G401 (cell line): ENCODE data around the gene ASRGL1. TPM values are rescaled to one million over a fixed set of nuclear protein-coding genes. Genes with fewer than 3 reads are reported as not detected.
"Not testable (repeated sequence)": the region's sequence is repeated elsewhere in the genome, so short reads cannot be mapped to it uniquely, and the experiment has no call there.

ENCODE experiments used
- DNase-seq: peaks from one replicate; pipeline ENCODE4 v3.0.0-alpha.2; 2015; ENCODE audit warnings: low spot score
- in situ Hi-C: cut with HindIII; loops from 2 replicates; pipeline ENCODE4 v1.10.0; 2016; ENCODE audit warnings: low sequenced_read_pairs, mixed read lengths
- total RNA-seq: library from RNA; depleted of rRNA; stranded (reverse); fragments of >200 nt; shearing (Covaris generic); gene quantifications from 2 replicates; pipeline ENCODE4 v1.2.3, GENCODE V29; 2014

The ASRGL1 gene
- total RNA-seq, 1 experiment from 2014 or later: 26.6 TPM

DNA sequence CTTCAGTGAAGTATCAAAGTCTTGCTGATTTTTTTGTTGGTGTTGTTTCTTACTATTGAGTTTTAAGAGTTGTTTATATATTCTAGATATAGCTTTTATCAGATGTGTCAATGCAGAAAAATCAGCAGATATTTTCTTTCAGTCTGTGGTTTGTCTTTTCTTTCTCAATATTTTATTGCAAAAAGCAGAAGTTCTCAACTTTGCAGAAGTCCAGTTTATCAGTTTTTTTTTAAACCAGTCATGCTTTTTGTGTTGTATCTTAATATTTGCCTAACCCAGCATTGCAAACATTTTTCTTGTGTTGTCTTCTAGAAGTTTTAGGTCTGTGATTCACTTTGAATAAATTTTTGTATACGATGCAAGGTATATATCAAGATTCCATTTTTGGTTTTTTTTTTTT lies 7.0 kb downstream of the ASRGL1 start:
- in situ Hi-C loops: no loop called here
- no peak for DNase-seq

DNA sequence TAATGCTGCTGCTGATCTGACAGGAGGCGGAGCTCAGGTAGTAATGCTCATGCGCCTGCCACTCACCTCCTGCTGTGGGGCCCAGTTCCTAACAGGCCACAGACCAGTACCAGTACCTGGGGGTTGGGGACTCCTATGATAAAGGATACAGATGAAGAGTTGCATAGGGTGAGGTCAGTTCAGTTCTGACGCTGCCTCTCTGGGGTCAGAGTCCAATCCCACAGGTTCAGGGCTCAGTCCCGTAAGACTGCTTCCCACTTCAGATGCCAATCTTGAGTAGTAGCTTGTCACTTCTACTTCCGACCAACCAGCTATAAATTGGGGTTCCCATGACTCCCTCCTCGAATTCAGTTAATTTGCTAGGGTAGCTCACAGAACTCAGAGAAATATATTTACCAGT lies 8.6 kb downstream of the ASRGL1 start:
- DNase-seq: no peak
- in situ Hi-C loops: no loop called here

DNA sequence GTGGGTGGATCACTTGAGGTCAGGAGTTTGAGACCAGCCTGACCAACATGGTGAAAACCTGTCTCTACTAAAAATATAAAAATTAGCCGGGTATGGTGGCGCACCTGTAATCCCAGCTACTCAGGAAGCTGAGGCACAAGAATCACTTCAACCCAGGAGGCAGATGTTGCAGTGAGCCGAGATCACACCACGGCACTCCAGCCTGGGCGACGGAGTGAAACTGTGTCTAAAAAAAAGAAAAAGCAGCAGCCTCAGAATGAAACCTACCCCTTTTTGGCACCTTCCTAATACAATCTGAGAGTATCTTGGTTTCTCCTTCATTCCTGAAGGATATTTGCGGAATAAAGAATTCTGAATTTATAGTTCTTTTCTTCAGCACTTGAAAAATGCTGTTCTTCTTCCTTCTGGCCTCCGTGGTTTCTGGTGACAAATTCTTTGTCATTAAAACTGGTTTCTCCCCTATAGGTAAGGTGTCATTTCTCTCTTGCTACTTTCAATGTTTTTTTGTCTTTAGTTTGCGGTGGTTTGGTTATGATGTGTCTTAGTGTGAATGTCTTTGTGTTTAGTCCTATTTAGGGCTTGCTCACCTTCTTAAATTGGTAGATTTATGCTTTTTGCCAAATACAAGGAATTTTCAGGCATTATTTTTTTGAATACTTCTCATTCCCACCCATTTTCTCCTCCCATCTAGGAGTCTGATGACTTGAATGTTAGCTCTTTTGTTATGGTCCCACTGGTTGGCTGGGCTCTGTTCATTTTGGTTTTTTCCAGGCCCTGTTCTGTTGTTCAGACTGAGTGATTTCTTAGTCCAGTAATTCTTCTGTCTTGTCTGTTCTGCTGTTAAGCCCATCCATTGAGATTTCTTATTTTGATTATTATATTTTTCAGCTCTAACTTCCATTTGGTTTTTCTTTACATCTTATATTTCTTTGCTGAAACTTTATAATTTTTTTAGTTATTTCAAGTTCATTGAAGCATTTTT lies 15.4 kb downstream of the ASRGL1 start:
- in situ Hi-C loops: no loop called here
- no peak for DNase-seq

DNA sequence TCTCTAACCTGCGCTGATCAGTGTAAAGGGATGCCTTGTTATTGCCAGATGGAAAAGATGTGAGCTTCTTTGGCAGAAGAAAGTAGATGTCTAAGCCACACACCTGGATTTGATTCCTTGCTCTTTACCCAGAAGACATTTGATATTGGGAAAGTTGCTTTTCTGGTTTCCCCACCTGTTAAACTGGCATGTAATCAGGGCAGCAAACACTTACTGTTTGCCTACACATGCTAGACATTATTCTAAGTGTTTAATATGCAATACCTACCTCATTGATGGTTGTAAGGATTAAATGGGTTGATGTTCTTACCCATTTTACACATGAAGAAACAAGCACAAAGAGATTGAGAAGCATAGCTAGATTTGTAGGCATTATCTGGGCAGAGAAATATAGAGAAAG lies 16.6 kb downstream of the ASRGL1 start:
- DNase-seq: no peak
- in situ Hi-C loops: no loop called here

DNA sequence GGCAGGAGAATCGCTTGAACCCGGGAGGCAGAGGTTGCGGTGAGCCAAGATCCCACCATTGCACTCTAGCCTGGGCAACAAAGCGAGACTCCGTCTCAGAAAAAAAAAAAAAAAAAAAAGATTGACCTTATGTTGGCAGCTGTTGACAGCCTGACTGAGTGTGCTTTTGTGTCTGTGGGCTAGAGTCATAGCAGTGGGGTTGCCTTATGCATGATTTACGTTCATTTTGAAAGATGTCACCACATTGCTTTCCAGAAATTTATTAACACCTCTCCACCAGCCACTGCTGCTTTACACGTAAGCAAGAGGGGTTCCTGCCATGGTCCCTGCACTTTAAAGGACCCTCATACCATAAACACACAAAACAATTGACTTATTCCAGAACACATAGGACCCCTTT lies 21.0 kb downstream of the ASRGL1 start:
- no peak for DNase-seq
- in situ Hi-C loops: no loop called here

DNA sequence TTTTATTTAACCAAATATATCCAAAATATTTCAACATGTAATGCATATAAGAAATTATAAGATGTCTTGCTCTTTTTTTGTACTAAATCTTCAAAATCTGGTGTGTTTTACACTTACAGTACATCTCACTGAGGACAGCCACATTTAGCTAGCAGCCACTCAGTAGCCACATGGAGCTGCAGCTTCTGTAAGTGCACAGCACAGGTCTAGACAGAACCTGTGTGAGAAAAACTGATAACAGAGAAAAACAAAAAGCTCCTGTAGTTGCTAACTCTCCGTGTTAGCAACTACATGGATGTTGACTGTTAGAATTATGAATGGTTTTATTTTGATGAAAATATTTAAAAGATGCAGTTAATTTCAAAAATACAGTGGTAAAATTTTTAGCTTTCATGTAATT lies 22.2 kb downstream of the ASRGL1 start:
- no peak for DNase-seq
- in situ Hi-C loops: no loop called here

DNA sequence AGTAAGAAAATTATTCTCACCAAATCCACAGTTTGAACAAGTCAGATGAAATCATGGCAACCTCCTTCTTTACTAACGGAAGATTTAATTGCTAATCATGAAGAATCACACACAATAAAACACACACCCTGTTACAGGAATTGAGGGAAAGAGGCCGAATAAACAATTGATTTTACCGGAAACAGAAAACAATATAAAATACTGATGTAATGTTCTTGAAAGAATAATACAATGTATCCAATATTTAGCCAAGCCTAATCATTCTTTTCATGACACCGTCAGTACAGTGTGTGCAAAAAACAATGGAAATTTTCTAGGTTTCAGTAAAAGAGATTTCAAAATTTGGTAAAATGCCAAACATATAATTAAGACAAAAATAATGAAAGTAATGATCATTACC lies 23.4 kb downstream of the ASRGL1 start:
- in situ Hi-C loops: no loop called here
- DNase-seq: no peak

DNA sequence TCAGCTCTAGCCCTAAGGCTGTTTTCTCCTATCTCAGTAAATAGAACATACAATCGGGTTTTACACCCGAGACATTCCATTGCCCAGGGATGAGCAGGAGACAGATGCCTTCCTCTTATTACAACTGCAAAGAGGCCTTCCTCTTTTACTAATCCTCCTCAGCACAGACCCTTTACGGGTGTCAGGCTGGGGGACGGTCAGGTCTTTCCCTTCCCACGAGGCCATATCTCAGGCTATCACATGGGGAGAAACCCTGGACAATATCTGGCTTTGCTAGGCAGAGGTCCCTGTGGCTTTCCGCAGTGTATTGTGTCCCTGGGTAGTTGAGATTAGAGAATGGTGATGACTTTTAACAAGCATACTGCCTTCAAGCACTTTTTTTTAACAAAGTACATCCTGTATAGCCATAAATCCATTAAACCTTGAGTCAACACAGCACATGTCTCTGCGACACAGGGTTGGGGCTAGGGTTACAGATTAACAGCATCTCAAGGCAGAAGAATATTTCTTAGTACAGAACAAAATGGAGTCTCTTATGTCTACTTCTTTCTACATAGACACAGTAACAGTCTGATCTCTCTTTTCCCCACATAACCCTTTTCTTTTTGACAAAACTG lies 31.7 kb downstream of the ASRGL1 start:
- in situ Hi-C loops, DNase-seq: not testable (repeated sequence)

DNA sequence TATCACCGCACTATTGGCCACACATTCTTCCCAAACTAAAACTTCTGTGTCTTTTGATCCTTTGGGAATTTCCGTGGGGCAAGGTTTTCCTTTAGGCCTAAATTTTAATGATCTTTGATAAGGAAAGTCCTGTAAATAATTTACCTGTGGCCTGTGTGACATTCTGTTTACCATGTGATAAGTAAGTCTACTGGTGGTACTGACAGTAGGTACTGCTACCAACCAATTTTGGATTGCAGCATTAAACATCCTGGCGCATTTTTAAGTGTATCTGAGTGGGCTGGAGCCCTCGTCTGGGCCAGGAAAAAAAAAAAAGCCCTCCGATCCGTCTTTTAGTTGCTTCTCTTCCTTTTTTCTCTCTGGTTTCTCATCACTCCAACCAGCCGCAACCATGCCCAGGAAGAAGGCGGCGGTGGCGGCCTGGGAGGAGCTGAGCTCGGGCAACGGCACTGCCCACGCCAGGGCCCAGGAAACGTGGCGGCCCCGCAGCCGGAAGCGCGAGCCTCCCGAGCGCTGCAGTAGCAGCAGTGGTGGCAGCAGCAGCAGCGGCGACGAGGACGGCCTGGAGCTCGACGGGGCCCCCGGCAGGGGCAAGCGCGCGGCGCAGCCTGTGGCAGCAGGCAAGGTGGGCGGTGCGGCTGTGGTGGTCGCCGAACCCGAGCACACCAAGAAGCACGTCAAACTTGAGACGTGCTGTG lies 33.6 kb downstream of the ASRGL1 start:
- in situ Hi-C loops: no loop called here
- no peak for DNase-seq

DNA sequence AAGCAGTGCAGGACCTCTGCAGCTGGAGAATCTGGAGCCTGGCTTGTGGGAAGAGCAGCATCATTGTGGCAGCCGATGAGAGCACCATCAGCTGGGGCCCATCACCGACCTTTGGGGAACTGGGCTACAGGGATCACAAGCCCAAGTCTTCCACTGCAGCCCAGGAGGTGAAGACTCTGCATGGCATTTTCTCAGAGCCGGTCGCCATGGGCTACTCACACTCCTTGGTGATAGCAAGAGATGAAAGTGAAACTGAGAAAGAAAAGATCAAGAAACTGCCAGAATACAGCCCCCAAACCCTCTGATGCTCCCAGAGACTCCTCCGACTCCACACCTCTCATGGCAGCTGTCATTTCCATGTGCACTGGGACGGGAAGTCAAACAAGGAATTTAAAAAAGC lies 35.6 kb downstream of the ASRGL1 start:
- DNase-seq: no peak

DNA sequence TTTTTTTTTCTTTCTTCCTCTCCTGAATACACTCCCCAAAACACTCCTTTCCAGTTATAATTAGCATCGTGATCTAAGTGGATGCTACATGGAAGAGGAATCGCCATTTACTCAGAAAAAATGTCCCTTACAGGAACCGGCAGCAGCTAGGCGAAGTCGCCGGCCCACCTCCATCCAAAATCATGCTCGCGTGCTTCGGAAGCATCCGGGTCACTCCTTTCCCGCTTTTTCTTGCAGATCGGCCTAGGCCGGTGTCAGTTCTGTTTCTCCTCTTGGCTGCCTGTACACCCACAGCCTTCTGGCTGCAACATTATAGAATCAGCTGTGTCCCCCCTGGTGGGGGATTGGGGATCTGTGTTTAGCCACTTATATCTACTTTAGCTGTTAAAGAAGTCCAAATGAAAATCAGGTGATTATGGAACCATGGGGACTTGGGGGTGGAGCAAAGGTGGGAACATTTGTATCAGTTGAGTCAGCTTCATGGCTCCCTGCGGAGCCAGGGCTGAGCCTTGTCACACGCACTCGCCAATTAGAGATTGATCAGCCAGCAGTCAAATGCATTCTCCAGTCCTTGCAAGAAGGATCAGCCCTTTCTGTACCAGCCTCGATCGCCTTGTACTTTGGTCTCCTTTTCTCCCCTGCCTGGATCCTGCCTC lies 36.3 kb downstream of the ASRGL1 start:
- in situ Hi-C loops: no loop called here
- DNase-seq: no peak

More for the DNA sequence above, 35.6 kb downstream of the ASRGL1 start:
- in situ Hi-C loops: no loop called here

DNA sequence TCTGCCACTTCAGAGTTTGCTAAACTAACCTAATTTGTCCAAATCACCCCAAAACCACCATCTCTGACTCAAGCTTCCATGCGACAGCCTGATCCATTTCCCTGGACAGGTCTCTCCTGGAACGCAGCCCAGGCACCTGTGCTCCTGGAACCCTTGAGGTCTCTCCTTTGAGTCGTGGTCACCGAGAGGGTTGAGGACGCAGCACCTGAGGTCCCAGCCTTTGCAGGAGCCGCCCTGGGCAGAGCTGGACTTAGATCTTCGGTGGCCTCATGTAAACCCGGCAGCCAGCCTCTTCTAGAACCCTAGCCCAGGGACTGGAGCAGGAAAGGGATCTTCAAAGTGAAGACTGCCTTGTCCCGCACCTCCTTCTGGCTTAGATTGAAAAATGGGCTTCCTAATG lies 37.6 kb downstream of the ASRGL1 start:
- no peak for DNase-seq
- in situ Hi-C loops: no loop called here

DNA sequence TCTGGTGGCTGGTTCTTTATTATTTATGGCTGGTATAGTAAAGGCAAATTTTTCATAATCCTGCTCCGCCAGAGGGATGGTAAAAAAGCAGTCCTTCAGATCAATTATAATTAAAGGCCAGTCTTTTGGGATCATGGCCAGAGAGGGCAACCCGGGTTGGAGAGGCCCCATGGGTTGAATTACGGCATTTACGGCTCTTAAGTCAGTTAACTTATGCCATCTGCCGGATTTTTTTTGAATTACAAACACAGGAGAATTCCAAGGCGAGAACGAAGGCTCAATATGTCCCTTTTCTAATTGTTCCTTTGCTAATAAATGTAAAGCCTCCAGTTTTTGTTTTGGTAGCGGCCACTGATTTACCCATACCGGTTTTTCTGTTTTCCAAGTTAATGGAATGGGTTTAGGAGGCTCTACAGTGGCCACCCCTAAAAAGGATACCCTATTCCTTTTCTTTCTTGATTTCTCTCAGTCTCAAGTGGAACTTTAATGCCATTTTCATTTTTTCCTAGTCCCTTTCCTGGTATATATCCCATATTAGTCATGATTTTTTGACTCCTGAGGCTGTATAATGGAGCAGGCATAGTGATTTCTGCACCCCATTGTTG lies 41.3 kb downstream of the ASRGL1 start:
- in situ Hi-C loops: not testable (repeated sequence)
- peak; percentile 73 for DNase-seq

DNA sequence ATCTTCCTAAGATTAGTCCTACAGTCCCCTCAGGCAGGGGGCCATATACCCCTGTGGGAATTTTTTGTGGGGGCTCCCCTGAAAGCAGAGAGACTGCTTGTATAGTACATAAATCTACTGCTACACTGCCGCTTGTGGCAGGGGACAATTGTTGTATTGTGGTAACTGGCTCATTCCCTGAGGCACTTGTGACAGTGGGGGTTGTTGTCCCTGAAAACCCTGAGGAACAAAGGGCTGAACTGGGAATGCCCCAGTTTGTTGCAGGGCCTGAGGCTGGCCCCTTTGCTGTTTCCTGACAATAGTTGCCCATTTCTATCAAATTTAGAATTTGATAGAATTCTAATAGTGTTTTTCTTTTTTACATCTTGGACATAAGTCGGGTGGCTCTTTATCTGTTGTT lies 42.3 kb downstream of the ASRGL1 start:
- DNase-seq, in situ Hi-C loops: not testable (repeated sequence)

DNA sequence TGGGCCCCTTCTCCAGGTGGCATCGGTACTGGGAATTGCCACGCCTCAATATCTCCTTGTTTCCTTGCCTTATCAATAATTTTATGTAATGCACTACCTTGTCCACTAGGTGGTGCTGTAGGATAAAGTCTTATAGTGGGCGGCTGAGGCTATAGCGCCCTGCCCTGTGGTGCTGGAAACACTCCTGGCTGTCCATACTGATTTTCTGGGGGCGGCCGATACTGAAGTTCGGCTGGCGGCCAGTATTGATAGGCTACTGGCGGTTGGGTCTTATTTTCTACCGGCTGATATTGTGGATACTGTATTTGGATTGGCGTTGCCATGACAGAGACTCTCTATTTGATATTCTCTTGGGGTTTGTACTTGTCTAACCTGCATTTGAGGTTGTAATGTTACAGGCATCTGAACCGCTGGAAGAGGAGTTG lies 43.6 kb downstream of the ASRGL1 start:
- DNase-seq: peak; percentile 80
- in situ Hi-C loops: not testable (repeated sequence)

DNA sequence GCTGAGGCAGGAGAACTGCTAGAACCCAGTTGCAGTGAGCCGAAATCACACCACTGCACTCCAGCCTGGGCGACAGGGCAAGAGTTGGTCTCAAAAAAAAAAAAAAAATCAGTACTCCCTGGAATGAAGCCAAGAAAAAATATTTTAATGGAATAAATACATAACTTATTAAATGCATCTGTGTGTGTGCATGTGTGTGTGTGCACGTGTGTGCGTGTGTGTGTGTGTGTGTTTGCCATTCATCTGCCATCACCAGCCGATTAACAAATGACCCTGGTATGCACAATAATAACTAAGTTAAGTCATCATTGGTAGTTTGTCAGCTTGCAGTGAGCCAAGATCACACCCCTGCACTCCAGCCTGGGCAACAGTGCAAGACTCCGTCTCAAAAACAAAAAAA lies 46.6 kb downstream of the ASRGL1 start:
- in situ Hi-C loops: no loop called here

DNA sequence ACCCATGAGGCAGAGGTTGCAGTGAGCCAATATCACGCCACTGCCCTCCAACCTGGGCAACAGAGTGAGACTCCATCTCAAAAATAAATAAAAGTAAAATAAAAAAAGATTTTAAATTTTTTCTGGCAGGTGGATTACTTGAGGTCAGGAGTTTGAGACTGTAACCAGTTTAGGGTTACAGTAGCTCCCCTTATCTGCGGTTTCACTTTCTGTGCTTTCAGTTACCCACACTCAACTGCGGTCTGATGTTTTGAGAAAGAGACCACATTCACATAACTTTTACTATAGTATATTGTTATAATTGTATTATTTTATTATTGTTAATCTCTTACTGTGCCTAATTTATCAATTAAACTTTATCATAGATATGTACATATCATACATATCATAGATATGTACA lies 48.8 kb downstream of the ASRGL1 start:
- DNase-seq, in situ Hi-C loops: not testable (repeated sequence)

More for the DNA sequence above, 46.6 kb downstream of the ASRGL1 start:
- no peak for DNase-seq

DNA sequence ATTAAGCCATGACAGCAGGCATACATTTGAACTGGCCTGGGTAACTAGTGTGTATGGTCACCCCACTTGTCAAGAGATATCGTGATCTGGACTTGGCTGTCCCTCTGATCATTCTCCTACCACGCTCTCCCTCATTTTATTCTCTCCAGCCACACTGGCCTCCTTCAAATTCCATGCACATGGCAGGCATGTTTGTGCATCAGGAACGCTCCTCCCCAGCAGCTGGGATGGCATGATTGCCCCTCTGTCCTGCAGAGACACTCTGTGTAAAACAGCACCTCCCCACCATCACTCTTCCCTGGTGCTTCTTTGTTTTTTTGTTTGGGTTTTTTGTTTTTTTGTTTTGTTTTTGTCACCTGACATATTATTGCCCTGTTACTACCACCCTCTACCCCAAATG lies 50.1 kb downstream of the ASRGL1 start:
- in situ Hi-C loops: no loop called here
- no peak for DNase-seq

DNA sequence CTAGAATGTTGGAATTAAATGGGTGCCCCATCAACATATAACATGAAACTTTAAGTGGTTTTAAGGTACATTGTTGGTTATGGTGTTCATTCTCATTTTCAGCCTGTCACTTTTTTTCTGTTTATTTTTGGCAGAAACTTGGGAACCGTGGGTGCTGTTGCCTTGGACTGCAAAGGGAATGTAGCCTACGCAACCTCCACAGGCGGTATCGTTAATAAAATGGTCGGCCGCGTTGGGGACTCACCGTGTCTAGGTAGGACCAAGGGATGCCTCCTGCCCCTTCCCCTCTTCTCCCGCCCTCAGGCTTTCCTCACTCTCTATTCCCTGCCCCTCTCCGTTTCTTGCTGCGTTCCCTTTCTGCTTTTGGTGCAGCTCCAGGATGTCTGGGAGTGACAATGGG lies 51.8 kb downstream of the ASRGL1 start:
- in situ Hi-C loops: no loop called here
- no peak for DNase-seq
